IPS-15b (cell line): ENCODE data around the gene IST1.
"Not testable (repeated sequence)": the region's sequence is repeated elsewhere in the genome, so short reads cannot be mapped to it uniquely, and the experiment has no call there.

Source experiments
- H3K27me3 ChIP-seq: one replicate; pipeline ENCODE4 v1.6.1; 2013; ENCODE audit warnings: low read length; ENCODE audit not compliant: control insufficient read depth, insufficient read depth
- H3K36me3 ChIP-seq: one replicate; pipeline ENCODE4 v1.6.1; 2013; ENCODE audit warnings: low read length; ENCODE audit not compliant: control insufficient read depth, insufficient read depth
- H3K4me1 ChIP-seq: one replicate; pipeline ENCODE4 v1.6.1; 2013; ENCODE audit warnings: mild to moderate bottlenecking, low read length; ENCODE audit not compliant: control insufficient read depth, insufficient read depth
- H3K4me3 ChIP-seq: one replicate; pipeline ENCODE4 v1.5.1; 2013; ENCODE audit warnings: low read depth, low read length
- H3K9ac ChIP-seq: one replicate; pipeline ENCODE4 v1.6.1; 2013; ENCODE audit warnings: low read depth, mild to moderate bottlenecking, low read length
- H3K9me3 ChIP-seq: one replicate; pipeline ENCODE4 v1.6.1; 2013; ENCODE audit warnings: mild to moderate bottlenecking, low read length; ENCODE audit not compliant: control insufficient read depth, insufficient read depth

The IST1 gene

DNA sequence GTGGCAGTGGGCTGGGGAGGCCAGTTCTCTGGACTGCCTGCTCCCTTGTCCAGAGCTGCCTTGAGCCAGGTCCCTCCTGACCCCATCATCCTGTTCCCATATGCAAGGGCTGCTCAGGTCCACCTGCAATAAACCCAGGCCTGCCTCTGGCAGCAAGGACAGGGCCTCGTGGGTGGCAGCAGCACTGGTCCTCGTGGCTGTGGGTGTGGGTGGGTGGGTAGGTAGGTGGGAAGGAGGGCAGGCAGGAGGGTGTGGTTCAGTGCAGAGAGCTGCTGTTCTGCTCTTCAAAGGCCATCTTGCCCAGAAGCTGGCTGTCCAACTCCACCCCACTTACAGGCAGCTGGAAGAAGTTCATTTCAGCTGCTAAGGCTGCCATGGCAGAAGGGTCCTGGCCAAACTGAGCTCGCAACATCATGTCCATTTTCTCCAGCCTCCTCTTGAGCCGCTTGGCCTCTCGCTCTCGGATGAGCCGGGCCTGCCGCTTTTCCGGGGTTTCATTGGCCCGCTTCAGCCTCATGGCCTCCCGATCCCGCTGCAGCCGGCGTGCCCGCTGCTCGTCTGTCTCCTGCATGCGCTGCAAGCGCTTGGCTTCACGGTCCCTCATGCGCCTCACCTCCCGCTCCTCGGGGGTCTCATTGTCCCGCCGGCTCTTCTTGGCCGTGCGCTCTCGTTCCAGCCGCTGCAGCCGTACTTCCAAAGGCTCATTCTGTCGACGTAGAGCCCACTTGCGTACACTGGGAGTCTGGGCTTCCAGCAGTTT, 35.4 kb upstream of the IST1 start:
- no peak overlapping the region for H3K9ac ChIP-seq
- no peaks in the 10 kb centered on the region for H3K4me1 ChIP-seq
- no peak overlapping the region for H3K4me3 ChIP-seq
- no peaks in the 10 kb centered on the region for H3K9me3 ChIP-seq
- H3K36me3 ChIP-seq: peaks cover 16% of the 10 kb centered on the region
- no peaks in the 10 kb centered on the region for H3K27me3 ChIP-seq

DNA sequence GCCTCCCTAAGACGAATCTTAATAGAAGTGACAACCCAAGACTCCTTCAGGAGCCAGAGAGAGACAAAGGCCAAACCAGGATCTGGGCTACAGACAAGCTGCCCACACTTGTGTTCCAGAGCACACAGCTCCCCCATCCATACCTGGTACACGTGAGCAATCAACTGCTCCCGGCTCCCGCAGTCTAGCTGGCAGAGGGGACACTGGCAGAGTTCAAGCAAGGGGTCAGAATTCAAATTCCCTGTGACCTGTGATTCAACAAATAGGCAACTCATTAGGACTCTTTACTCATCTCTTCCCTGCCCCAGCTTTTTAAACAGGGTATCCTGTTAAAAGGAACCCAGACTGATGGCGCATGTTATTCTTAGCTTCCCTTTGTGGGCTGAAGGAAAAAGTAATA, 31.3 kb upstream of the IST1 start:
- Histone ChIP-seq H3K9me3 (no peaks in the 10 kb centered on the region), H3K9ac (no peak overlapping the region), H3K4me1 (no peaks in the 10 kb centered on the region), H3K4me3 (no peak overlapping the region), H3K36me3 (peaks cover 17% of the 10 kb centered on the region), H3K27me3 (no peaks in the 10 kb centered on the region)

DNA sequence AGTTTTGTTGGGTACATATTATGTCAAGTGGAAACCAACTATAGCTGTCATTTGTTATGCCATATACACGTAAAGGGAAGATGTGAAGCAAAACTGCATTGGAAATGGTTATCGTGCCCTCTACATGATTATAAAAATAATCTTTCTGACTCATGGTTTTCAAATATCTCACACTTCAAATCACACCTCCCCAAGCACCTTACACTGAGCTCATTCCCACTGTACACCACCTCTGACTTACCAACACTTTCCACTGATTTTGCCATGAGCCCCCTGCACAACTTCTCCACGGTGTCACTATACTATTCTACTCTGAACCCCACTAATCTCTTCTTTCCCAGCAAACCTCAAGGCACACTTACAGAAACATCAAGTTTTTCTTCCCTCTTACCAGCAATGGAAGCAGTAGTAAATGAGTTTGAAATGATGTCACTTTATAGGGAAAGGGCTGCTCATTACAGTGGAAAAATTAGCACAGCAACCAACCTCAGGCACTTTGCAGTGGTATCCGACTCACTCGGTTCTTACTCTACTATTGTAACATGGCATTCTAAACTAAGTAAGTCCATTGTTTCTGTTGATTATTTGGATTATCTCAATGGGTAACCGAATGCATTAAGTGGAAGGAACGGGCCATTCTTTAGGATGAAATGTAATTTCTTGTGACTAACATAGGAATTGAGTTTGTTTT, 30.0 kb upstream of the IST1 start:
- peaks cover 14% of the 10 kb centered on the region for H3K36me3 ChIP-seq

DNA sequence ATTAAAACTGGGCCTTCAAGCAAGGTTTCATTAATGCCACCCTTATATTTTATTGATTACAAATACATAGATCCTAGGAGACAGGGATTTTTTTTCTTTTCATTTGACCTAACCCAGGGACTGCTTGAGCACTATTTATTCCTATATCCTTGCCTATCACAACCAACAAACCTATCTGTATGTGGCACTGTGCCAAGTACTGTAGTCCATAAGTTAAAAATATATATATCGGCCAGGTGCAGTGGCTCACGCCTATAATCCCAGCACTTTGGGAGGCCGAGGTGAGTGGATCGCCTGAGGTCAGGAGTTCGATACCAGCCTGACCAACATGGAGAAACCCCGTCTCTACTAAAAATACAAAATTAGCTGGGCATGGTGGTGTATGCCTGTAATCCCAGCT, 28.2 kb upstream of the IST1 start:
- not testable (repeated sequence) for H3K4me1 ChIP-seq, H3K36me3 ChIP-seq, H3K9me3 ChIP-seq, H3K4me3 ChIP-seq, H3K27me3 ChIP-seq, H3K9ac ChIP-seq

More for the DNA sequence above, 30.0 kb upstream of the IST1 start:
- Histone ChIP-seq H3K9ac (no peak overlapping the region), H3K4me1 (no peaks in the 10 kb centered on the region), H3K9me3 (no peaks in the 10 kb centered on the region), H3K4me3 (no peak overlapping the region), H3K27me3 (no peaks in the 10 kb centered on the region)

DNA sequence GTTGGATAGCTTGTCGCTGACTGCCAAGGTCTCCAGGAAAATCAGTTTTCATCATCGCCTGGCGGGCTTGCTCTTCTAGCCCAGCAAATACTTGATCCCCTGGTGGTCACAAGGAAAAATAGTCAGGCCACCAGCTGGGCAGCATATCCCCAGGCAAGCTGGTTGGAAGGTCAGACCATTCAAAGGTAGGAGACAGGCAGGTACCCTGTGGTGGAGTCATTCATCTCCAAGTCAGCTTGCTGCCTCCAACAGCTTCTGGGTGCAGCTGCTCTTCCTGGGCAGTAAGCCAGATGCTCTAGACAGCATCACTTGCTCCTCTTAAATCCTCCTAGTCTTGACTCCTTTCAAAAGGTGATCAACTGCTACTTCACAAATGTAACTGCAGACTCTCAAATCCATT, 27.4 kb upstream of the IST1 start:
- Histone ChIP-seq H3K36me3 (peaks cover 9% of the 10 kb centered on the region), H3K9me3 (no peaks in the 10 kb centered on the region), H3K27me3 (no peaks in the 10 kb centered on the region), H3K9ac (no peak overlapping the region), H3K4me3 (no peak overlapping the region), H3K4me1 (no peaks in the 10 kb centered on the region)

DNA sequence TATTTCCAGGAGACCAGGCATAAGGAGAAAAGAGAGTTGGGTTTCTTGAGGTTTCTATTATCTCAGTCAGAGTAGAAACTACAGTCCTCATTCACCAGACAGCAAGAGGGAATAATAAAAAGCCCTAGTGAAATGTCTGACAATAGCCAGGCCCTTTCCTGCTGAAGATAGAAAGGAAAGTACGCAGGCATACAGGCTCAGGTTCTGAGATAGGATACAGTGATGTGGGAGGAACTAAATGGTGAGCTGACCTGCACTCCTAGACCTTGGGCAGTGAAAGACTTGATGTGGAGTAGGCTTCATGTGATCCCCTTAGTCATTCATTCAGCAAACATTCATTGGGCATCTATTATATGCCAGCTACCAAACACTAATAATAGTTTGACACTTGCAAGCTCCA, 26.2 kb upstream of the IST1 start:
- Histone ChIP-seq H3K27me3 (no peaks in the 10 kb centered on the region), H3K9ac (no peak overlapping the region), H3K4me3 (no peak overlapping the region), H3K4me1 (no peaks in the 10 kb centered on the region), H3K9me3 (no peaks in the 10 kb centered on the region), H3K36me3 (peaks cover 9% of the 10 kb centered on the region)

DNA sequence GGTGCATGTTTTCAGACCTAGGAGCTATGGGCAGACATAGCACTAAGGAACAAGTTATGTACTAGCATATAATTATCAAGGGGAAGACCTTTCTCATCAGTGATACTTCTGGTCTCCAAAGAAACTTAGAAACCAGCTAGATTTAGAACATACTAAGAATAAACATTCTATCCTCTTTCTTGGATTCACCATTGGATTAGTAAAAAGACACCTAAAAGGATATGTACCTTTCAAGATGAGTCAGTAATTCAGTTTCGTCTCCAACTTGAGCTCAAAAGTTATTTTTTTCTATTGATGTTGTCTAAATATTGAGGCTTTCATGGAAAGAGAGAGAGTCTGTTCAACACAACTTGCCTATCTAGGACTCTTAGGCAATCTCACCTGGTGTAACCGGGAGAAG, 24.5 kb upstream of the IST1 start:
- no peaks in the 10 kb centered on the region for H3K27me3 ChIP-seq
- no peaks in the 10 kb centered on the region for H3K9me3 ChIP-seq
- H3K4me1 ChIP-seq: no peaks in the 10 kb centered on the region
- no peak overlapping the region for H3K4me3 ChIP-seq
- H3K9ac ChIP-seq: no peak overlapping the region
- peaks cover 3% of the 10 kb centered on the region for H3K36me3 ChIP-seq

DNA sequence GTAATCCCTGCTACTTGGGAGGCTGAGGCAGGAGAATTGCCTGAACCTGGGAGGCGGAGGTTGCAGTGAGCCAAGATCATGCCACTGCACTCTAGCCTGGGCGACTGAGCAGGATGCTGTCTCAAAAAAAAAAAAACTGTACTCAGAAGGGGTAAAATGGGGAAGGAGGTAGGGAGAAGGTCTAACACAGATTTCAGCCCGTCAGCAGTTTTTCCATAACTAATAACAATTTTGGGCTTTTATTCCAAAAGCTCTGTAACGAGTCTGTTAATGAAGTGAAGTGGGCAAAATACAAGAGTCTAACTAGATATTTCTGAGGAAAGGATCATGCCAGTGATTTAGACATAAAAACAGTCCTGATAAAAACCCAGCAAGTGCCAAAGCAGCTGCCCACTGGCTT, 22.1 kb upstream of the IST1 start:
- Histone ChIP-seq H3K36me3 (peaks cover 3% of the 10 kb centered on the region), H3K4me3 (no peak overlapping the region), H3K4me1 (no peaks in the 10 kb centered on the region), H3K9me3 (no peaks in the 10 kb centered on the region), H3K27me3 (no peaks in the 10 kb centered on the region), H3K9ac (no peak overlapping the region)

DNA sequence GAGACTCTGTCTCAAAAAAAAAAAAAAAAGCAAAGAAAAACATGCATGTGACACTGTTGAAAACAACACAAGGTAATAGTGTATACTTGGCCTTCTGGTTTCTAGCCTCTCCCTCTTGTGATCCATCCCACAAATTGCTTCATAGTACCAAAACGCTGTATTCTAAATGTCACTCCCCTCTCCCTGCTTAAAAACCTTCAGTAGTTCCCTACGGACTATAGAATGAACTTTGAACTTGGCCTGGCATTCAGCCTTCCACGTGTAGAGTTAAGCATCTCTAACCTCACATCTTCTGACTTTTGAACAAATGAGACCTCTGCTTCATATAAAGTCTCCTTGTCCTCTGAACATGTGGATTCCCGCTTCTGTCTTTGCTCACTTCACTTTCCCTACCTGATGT, 16.4 kb upstream of the IST1 start:
- Histone ChIP-seq H3K27me3 (no peaks in the 10 kb centered on the region), H3K9ac (no peak overlapping the region), H3K4me1 (peaks cover 4% of the 10 kb centered on the region), H3K4me3 (no peak overlapping the region), H3K9me3 (no peaks in the 10 kb centered on the region), H3K36me3 (no peaks in the 10 kb centered on the region)

DNA sequence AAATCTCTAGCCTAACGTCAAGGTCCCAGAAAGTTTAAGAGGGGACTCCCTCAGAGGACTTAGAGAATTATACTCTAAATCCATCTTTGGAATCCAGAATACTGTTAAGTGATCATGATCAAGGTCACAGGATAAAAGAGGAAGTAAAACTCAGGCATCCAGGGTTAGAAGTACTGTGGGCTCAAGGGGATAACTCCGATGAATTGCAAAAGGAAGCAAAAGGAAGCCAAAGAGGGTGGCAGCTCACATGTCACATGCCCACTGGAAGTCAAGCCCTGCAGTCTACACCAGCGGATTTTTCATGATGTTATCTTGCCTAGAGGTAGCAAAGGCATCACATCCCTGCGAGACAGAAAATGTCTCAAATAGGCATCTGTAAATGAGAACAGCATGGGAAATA, 15.2 kb upstream of the IST1 start:
- Histone ChIP-seq H3K4me1 (peaks cover 4% of the 10 kb centered on the region), H3K36me3 (no peaks in the 10 kb centered on the region), H3K27me3 (no peaks in the 10 kb centered on the region), H3K9ac (no peak overlapping the region), H3K4me3 (no peak overlapping the region), H3K9me3 (no peaks in the 10 kb centered on the region)

DNA sequence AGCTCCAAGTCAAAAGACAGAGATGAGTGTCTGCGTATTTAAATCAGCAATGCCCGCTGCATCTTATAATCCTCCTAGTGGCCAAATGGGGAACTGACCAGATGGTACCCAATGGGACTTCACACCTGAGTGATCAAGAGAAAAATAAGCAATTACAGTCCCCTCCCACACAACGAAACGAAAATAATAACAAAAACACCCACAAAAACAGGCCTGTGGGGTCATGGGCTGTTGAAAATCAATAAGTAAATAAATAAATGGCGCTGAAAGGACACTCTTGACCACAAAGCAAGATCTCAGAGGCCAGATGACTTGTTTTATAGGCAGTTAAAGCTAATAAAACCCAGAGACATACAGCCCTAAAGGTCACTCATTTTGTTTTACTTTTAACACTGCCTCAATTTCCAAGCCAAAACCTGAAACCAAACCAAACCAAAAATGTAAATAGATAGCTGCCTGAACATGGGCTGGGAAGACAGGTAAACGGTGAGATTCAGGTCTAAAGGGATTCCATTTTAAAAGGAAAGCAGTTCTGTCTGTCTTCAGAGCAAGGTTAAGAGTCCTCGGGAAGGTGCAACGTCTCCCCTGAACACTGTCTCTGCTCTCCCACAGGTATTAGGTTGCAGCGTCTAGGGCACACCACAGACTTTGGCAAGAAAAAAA, 12.7 kb upstream of the IST1 start:
- Histone ChIP-seq H3K4me3 (peak overlapping the region; percentile 95), H3K9ac (no peak overlapping the region), H3K9me3 (no peaks in the 10 kb centered on the region), H3K27me3 (peaks cover 2% of the 10 kb centered on the region), H3K4me1 (peaks cover 4% of the 10 kb centered on the region), H3K36me3 (no peaks in the 10 kb centered on the region)
